HG03045 (cell line): ENCODE results near the gene MRPL34.

Experiments
- ATAC-seq: cut with Tn5 transposase; IDR thresholded peaks from one replicate; pipeline ENCODE4 v1.9.1; 2021; ENCODE audit warnings: mild to moderate bottlenecking, moderate library complexity; ENCODE audit not compliant: unreplicated experiment

The MRPL34 gene

DNA sequence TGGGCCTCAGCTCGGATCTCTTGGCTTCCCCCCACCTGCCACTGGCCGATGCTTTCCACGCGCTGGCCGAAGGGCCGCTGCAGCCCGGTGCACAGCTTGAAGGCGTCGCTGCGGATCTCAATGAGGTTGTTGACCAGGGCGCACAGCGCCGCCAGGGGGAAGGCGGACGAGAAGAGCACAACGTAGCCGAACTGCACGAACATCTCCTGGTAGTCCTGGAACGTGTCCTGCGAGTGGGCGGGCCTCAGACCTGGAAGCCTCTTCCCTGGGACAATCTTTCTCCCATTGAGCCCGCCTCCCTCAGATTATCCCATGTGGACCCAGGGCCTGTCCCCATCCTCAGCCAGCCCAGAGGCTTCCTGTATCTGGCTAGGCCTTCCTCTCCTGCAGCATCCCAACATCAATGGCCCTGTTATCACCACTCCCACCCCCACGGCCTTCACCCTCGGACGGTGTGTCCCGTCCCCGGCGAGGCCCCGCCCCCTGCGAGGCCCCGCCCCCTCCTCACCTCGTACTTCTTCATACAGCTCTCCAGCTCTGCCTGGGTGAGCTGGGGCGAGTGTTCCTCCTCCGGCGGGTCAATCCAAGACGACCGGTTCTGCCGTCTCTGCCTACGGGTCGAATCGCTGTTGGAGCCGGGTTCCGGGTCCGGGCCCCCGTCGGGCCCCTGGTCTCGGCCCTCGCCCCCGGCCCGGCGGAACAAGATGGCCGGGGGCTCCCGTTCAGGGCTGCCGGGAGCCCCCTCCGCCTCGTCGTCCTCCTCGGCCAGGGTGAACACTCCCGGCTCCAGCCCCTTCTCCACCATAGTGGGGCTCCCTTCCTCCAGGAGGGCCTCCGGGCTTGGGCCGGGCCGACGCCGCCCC lies 22.2 kb downstream of the MRPL34 start:
- ATAC-seq = no peak

DNA sequence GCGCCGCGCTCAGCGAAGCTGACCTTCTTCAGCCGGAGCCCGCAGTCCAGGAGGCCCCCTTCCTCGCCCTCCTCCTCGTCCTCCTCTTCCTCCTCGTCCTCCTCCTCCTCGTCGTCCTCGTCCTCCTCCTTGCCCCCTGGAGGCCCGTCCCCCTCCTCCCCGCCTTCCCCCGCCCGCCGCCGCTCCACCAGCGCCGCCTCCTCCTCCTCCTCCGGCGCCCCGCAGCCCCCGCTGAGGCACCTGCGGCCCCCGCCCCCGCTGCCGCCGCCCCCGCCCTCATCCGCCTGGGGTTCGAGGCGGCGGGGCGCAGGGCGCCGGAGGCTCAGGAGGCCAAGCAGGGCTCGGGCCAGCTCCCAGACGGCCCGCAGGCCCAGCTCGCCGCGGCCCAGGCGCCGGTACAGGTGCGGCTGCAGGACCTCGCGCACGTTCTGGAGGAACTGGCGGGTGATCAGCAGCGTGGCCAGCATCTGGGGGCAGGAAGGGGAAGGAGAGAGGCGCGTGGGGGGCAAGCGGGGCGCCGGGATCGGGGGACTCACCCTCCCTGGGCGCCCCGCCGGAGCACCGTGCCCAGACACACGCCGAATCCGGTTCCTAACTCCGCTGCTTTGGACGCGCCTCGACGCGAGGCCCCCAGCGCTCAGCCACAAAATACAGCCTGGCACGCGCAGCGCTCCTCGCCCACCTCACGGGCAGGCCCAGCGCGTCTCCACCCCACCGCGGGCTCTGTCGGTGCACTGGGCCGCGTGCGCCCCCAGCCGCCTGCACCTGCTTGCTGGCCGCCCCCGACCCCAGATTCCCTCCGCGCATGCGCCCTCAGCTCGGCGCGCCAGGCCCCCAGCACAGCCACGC lies 23.1 kb downstream of the MRPL34 start:
- ATAC-seq = no peak

DNA sequence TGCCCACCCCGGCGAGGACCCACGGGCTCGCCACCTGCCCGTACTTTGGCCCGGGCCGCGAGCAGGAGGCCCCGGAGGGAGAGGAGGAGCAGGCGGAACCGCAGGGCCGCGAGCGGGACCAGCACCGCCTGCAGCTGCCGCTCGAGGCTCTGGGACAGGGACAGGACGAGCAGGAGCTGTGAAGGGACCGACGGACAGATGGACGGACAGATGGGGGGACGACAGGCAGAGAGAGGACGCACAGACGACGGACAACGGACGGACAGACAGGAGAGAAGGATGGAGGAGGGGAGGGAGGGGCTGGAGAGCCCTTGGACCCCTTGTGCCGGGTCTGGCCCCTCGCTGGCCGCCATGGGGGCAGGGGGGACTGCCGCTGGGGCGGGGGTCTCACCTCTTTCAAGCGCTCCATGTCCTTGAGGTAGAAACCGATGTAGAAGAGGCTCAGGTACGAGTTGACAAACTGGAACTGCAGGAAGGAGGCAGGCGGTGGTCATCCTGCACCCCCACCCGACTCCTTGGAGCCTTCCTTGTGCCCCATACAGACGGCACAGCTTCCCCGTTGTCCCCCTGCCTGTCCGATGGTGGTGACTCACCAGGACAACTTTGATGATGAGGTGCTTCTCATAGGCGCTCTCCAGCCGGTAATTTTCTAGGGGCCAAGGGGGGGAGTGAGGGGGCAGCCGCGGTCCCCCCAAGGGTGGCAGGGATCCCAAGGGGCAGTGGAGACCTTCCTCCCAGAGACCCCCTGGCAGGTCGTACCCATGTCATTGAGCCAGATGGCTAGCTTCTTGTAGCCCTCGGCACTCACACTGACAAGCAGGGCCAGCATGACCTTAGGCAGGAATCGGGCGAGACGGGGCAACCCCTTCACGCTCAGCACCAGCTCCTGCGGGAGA lies 23.9 kb downstream of the MRPL34 start:
- ATAC-seq = no peak

DNA sequence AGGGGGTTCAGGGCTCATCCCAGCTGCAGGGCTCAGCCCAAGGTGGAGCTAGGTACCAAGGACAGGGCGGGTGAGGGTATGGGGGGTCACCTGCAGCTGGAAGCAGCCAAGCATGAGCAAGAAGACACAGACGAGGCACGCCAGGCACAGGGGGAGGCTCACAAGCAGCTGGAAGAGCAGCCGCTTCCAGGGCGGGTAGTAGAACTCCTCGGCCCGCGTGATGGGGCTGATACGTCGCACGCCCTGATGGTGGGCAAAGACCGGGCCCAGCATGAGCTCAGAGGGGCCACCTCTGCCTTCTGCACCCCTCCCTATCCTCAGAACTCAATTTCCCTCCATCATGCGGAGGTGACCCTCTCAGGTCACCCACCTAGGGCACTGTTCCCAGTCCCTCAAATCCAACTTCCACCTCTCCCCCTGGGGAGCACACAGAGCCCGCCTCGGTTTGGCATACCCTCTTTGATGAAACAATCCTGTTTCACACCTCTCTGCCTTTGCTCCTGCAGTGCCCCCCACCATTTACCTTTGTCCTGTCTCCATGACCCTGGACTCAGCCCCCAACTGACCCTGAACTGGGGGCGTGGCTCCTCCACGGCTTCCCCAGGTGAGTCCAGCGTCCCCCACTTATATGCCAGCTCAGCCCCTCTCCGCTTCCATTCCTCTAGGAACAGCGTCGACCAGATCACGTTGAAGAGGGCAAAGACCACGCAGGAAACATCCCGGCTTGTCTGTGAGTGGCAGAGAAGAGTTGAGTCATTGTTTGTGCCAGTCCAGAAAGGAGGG lies 24.8 kb downstream of the MRPL34 start:
- no peak for ATAC-seq

DNA sequence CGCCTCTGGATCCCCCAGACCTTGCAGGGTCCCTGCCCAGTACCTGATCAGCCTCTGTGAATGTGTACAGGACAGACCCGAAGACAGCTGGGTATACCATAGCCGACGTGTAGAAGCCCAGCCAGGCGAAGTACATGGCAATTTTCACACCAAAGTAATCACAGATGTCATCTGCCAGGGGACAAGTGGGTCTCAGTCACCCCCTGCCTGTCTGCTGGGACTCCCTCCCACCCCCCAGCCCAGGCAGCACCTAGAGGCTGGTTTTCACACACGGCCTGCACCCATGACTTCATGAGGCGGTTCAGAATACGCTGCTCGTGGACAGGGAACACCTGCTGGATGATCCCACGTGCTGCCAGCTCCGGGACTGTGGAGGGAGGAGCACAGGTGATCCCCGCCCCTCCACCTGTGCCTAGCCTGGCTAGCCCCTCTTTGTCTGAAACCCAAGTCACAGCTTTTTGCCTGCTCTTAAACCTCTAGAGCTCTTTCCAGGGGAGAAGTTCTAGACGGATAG lies 25.4 kb downstream of the MRPL34 start:
- no peak for ATAC-seq

DNA sequence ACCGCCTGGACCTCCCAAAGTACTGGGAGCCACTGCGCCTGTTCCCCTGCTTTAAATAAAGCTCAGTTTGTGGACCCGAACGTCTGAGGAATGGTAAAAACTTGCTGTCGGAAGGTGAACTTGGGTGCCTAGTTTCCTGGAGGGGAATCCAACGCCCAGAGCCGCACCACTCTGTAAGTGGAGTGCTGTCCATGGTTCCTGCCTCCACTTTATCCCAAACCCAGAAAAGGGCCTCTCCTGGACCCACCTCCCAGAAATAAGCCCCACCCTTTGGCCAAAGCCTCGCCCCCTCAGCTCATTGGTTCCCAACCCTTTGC lies 26.6 kb downstream of the MRPL34 start:
- ATAC-seq = no peak

DNA sequence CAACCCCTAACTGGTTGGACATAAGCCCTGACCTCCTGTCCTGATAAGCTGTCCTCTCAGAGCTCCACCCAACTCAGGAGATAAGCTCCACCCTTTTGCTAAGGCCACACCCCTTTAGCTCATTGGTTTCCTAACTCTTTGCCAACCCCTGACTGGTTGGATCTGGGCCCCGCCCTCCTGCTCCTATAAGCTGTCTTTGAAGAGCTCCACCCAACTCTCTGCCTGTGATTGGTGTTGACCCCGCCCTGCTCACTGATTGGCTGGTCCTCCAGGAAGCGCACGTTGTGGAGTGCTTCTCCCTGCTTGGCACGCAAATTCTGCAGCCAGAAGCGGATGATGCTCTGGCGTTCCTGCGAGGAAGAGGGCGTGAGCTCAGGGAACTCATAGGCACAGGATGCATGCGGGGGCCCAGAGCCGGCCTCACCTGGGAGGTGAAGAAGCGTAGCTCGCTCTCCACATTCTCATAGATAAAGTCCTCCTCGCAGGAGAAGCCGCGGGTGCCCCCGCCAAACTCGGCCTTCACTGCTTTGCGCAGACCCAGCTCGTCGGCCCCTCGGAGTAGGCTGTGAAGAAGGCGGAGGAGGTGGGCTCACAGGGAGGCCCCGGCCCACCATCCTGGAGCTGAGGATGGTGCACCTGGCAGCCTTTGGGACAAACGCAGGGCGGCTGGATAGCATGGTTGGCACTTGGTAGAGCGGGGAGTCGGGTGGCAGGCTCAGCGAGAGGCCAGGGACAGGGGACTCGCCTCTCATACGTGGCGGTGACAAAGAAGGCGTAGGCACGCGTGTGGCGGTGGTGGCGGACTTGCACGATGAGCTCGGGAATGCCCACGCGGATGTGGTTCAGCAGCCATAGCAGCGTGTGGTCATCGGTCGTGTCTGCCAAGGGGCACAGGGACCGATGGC lies 27.3 kb downstream of the MRPL34 start:
- no peak for ATAC-seq

DNA sequence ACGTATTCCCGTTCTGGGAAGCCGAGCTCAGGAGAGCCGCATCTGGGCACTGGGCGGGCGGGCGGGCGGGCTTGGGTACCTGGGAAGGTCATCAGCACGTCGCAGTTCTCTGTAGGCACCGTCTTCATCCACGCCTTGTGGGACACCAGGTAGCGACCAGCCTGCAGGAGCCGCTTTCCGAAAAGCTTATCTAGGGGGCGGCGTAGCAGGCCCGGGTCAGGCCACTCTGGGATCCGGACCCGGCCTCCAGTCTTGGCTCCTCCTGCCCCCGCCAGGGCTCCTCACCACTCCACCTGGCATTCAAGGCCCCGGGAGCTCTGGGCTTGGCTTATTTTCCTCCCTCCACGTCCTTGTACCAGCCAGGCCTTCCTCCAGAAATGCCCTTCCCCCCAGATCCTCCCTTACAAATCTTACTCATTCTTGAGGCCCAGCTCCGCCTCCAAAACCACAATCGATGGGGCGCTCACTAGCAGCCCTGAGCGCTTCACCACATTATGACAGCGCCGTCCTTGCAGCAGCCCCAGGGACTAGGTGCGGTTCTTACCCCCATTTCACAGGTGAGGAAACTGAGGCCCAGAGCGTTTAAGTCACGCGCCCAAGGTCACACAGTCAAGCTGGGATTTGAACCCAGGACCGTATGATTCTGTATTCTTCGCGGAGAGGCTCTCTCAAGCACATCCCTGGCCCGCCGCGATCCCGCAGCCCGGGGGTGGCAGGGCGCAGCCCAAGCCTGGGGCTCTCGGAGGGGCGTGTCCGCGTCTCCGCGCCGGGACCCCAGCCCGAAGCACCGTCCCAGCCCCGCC lies 28.1 kb downstream of the MRPL34 start:
- no peak for ATAC-seq

DNA sequence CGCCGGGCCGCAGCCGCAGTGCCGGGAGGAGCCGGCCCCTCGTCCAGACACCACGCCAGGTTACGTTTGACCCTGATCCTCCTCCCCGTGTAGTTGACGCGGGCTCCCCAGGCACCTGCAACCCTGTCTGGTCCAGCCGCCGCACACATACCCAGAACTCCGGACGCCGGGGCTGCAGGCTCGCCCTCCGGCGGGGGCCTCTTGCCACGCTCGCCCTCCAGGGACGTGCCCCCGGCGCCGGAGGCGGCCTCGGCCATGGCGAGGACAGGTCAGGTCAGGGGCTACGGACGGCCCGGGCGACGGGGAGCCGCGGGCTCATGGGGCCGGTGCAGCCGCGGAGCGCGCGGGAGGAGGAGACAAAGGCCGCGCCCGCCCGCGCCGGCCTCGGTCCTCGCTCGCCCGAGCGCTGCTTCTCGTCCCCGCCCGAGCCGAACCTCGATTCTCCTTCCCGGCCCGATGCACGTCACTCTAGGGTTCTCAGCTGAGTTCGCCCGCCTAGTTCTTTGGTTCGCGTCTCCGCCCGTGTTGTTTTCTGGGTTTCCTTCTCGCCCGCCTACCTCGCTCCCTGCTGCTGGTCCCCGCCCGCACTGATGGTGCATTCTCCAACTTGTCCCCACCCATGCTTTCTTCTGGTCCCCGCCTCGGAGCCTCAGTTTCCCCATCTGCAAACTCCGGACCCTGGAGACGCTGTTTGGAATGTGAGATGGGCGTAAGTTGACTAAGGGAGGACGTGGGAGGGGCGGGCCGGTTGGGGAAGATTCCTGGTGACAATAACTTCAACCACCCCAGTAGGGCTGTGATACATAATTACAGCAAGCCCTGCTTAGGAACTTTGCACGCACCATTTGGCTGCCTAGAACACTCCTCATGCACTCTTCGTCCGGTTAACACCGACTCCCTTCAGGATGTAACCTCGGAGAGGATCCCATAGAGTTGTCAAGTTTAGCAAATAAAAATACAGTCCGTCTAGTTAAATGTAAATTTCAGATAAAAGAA lies 29.0 kb downstream of the MRPL34 start, which contains the start of gene ANO8:
Gene ANO8 (minus strand): TSS at position 442 of the 996 bp plus-strand sequence. CDS start 185 bp downstream, at position 257.
- ATAC-seq = peak; percentile 55

DNA sequence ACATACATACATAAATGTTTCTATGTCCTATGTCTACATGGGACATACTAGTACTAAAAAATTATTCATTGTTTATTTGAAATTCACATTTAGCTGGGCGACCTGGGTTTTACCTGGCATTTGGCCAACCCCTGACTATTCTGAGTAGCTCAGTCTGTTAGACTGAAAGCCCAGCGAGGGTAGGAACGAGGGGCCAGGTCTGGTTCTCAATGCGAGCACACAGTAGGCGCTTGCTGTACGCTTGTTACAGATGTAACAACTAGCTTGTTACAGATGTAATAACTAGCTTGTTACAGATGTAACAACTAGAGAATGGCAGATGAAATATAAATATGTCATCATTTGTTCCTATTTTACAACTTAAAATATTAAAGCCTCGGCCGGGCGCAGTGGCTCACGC lies 29.9 kb downstream of the MRPL34 start:
- no peak for ATAC-seq

DNA sequence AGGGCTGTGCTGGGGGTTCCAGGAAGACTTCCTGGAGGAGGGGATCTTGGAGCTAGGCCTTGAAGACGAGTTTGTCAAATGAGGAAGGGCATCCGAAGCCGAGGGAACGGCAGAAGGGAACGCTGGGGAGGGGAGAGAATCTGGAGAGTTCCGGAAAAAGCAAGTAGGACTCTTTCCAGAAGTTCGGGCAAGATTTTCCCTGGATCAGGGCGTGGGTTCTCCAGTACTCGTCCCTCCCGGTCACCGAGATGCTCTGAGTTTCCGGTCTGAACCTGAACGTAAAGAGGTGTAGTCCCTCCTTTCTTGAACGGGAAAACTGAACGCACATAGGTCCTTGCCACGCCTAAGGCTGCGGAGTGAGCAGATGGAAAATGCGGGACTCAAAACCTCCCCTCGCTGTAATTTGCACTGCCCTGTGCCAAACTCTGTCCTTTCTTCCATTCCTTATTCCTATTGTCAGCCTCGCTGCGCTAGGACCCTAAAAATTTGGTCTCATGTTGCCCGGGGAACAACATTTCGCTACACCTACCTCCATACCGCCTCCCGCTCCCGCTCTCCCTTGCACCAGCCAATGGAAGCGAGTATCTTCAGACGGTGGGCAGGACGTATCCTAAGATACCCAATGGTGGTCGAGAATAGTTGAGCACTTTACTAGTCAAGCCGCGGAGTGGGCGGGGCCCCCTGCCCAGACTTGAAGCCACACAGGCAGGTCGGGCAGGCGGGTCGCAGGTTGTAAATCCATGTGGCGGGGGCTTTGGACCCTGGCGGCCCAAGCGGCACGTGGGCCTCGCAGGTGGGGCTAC lies 31.4 kb downstream of the MRPL34 start, which contains the start of gene GTPBP3:
Gene GTPBP3 (plus strand): TSS at position 682 of the 803 bp plus-strand sequence. CDS start 59 bp downstream, at position 741.
- ATAC-seq = peak; percentile 76

DNA sequence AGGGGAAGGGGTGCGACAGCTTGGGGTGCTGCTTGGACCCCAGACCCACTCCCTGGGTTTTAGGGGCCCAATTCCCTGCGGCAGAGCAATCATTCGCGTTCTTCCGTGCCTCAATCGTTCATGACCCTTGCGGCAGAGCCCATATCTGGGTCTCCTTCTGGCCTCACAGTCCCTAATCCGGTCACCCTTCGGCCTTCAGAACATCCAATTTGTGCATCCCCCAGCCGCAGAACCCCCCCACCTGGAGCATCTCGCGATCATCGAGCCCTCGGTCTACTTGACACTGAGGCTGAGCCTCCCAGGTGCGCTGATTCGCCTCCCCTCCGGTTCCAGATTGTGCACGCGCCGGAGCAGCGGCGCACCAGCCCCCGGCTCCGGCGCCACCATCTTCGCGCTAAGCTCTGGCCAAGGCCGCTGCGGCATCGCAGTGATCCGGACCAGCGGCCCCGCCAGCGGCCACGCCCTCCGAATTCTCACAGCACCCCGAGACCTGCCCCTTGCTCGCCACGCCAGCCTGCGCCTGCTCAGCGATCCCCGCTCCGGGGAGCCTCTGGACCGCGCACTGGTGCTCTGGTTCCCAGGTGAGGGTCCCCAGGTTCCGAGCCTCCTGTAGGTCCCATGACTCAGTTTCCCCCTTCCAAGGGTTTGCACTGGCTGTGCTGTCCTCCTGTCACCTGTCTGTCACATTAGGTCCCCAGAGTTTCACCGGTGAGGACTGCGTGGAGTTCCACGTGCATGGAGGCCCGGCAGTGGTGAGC lies 32.2 kb downstream of the MRPL34 start:
- peak; percentile 2 for ATAC-seq

DNA sequence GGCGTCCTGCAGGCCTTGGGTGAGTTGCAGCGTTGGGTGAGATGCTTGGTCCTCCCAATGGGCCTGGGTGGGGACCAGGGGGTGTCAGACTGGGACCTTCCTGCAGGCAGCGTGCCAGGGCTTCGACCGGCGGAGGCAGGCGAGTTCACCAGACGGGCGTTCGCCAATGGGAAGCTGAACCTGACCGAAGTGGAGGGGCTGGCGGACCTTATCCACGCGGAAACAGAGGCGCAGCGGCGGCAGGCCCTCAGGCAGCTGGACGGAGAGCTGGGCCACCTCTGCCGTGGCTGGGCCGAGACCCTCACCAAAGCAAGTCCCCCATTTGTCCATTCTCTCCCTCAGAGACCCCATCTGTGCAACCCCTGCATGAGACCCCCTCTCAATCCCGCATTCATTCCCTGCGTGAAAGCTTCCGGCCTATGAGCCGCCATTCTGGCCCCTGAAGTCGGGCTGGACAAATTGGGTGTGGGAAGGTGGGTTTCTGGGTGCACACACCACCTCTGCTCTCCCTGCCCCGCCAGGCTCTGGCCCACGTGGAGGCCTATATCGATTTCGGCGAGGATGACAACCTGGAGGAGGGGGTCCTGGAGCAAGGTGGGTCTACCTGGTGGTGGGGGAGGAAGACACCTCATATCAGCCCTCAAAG lies 32.9 kb downstream of the MRPL34 start:
- no peak for ATAC-seq

DNA sequence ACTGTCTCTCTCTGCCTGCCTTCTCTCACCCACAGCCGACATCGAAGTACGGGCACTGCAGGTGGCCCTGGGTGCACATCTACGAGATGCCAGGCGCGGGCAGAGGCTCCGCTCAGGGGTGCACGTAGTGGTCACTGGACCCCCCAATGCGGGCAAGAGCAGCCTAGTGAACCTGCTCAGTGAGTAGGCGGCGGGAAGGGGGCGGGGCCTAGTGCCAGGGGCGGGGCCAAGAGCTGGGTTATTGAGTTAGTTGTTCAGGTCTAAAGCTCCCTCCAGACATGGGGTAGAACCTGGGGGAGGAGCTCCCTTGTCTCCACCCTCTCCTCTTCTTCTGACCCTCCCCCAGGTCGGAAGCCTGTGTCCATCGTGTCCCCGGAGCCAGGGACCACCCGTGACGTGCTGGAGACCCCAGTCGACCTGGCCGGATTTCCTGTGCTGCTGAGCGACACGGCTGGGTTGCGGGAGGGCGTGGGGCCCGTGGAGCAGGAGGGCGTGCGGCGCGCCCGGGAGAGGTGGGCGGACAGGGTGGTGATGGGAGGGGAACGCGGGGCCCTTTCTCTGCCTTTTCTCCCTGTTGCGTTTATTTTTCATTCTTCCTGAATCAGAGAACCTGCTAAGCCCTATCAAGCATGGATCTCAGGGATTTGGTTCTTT lies 33.5 kb downstream of the MRPL34 start:
- ATAC-seq = no peak
